ENCODE data around the gene DESI2.
"Not testable (repeated sequence)": the region's sequence is repeated elsewhere in the genome, so short reads cannot be mapped to it uniquely, and the experiment has no call there.

The DESI2 gene

GRCh38 chr1:244655186-244655585 lies 2.3 kb downstream of the DESI2 start:
- no peak for DNase-seq

- no peak for DNase-seq
These were observed 4.5 kb downstream of the DESI2 start for GRCh38 chr1:244657421-244657820.

- DNase-seq = no peak
These were observed 6.8 kb downstream of the DESI2 start for GRCh38 chr1:244659694-244660093.

GRCh38 chr1:244660595-244660994 lies 7.7 kb downstream of the DESI2 start:
- no peak for DNase-seq

- DNase-seq = not testable (repeated sequence)
These were observed 8.8 kb downstream of the DESI2 start for GRCh38 chr1:244661569-244662312.

- DNase-seq = no peak
These were observed 9.7 kb downstream of the DESI2 start for GRCh38 chr1:244662599-244662998.

GRCh38 chr1:244664353-244664752 lies 11.4 kb downstream of the DESI2 start:
- DNase-seq = no peak

GRCh38 chr1:244665771-244666217 lies 12.9 kb downstream of the DESI2 start:
- no peak for DNase-seq

- not testable (repeated sequence) for DNase-seq
These were observed 13.9 kb downstream of the DESI2 start for GRCh38 chr1:244666672-244667418.

- no peak for DNase-seq
These were observed 14.9 kb downstream of the DESI2 start for GRCh38 chr1:244667797-244668196.

GRCh38 chr1:244672946-244673682 lies 20.2 kb downstream of the DESI2 start:
- no peak for DNase-seq

- DNase-seq = no peak
These were observed 21.5 kb downstream of the DESI2 start for GRCh38 chr1:244674446-244674845.

- DNase-seq = no peak
These were observed 22.2 kb downstream of the DESI2 start for GRCh38 chr1:244675167-244675566.

- no peak for DNase-seq
These were observed 25.8 kb downstream of the DESI2 start for GRCh38 chr1:244678697-244679096.

- DNase-seq = no peak
These were observed 27.7 kb downstream of the DESI2 start for GRCh38 chr1:244680667-244681066.

- DNase-seq = not testable (repeated sequence)
These were observed 29.2 kb downstream of the DESI2 start for GRCh38 chr1:244682087-244682486.

GRCh38 chr1:244695937-244696336 lies 43.0 kb downstream of the DESI2 start:
- DNase-seq = no peak

GRCh38 chr1:244699741-244700140 lies 46.8 kb downstream of the DESI2 start:
- no peak for DNase-seq

- DNase-seq = no peak
These were observed 47.9 kb downstream of the DESI2 start for GRCh38 chr1:244700808-244701207.

- DNase-seq = no peak
These were observed 49.7 kb downstream of the DESI2 start for GRCh38 chr1:244702620-244703019.

- no peak for DNase-seq
These were observed 51.2 kb downstream of the DESI2 start for GRCh38 chr1:244704107-244704506.

- DNase-seq = no peak
These were observed 52.6 kb downstream of the DESI2 start for GRCh38 chr1:244705261-244706234.
